HEK293T (cell line): ENCODE data around the gene PKD2L2.

Source experiments
- BHLHE40 ChIP-seq: fragments of 450-650 bp; IDR thresholded peaks from 2 replicates; pipeline ENCODE4 v1.6.1; 2016; ENCODE audit warnings: mild to moderate bottlenecking, moderate library complexity, borderline replicate concordance
- ELF4 ChIP-seq: fragments of 450-650 bp; IDR thresholded peaks from 2 replicates; pipeline ENCODE4 v1.6.1; 2017; ENCODE audit warnings: antibody characterized with exemption
- FOXA1 ChIP-seq: fragments of 450-650 bp; IDR thresholded peaks from 2 replicates; pipeline ENCODE4 v1.6.1; 2016; ENCODE audit warnings: mild to moderate bottlenecking
- FOXK2 ChIP-seq: fragments of 450-650 bp; IDR thresholded peaks from 2 replicates; pipeline ENCODE4 v1.6.1; 2016; ENCODE audit warnings: mild to moderate bottlenecking
- FOXM1 ChIP-seq: fragments of 450-650 bp; IDR thresholded peaks from 2 replicates; pipeline ENCODE4 v1.6.1; 2017; ENCODE audit warnings: mild to moderate bottlenecking, borderline replicate concordance
- HDGF ChIP-seq: fragments of 450-650 bp; IDR thresholded peaks from 2 replicates; pipeline ENCODE4 v1.6.1; 2017; ENCODE audit warnings: antibody characterized with exemption, borderline replicate concordance
- L3MBTL2 ChIP-seq: fragments of 450-650 bp; conservative IDR thresholded peaks from 2 replicates; pipeline ENCODE4 v1.6.1; 2016; ENCODE audit warnings: mild to moderate bottlenecking
- LEF1 ChIP-seq: fragments of 450-650 bp; IDR thresholded peaks from 2 replicates; pipeline ENCODE4 v1.6.1; 2017; ENCODE audit warnings: mild to moderate bottlenecking, borderline replicate concordance
- NFRKB ChIP-seq: fragments of 450-650 bp; IDR thresholded peaks from 2 replicates; pipeline ENCODE4 v1.6.1; 2016; ENCODE audit warnings: mild to moderate bottlenecking, moderate library complexity
- SP1 ChIP-seq: fragments of 450-650 bp; IDR thresholded peaks from 2 replicates; pipeline ENCODE4 v1.6.1; 2017
- SUZ12 ChIP-seq: fragments of 450-650 bp; IDR thresholded peaks from 2 replicates; pipeline ENCODE4 v1.6.1; 2016; ENCODE audit warnings: mild to moderate bottlenecking
- TARDBP ChIP-seq: fragments of 450-650 bp; IDR thresholded peaks from 2 replicates; pipeline ENCODE4 v1.6.1; 2016
- ZNF384 ChIP-seq: fragments of 450-650 bp; IDR thresholded peaks from 2 replicates; pipeline ENCODE4 v1.6.1; 2016

GRCh38 chr5:137901011-137901817 lies 12.0 kb downstream of the PKD2L2 start:
- TF ChIP-seq FOXM1, result no peak
- TF ChIP-seq ZNF384, result no peak
- TF ChIP-seq TARDBP, result no peak
- no peak for TF ChIP-seq BHLHE40
- no peak for TF ChIP-seq SP1
- TF ChIP-seq FOXK2, result no peak
- TF ChIP-seq FOXA1, result no peak
- TF ChIP-seq SUZ12, result no peak
- TF ChIP-seq ELF4, result no peak
- TF ChIP-seq NFRKB, result no peak
- no peak for TF ChIP-seq L3MBTL2
- no peak for TF ChIP-seq LEF1
- TF ChIP-seq HDGF, result no peak
